Measurements from ENCODE around the gene SLC11A2.

The SLC11A2 gene

GRCh38 chr12:51025836-51026638, at the start of gene SLC11A2:
SLC11A2 (minus strand) TSS chr12:51026384; CDS start chr12:51010728, 15,656 bp downstream.
- DNase-seq (ENCODE audit: low read depth), result peak; percentile 82

- DNase-seq (ENCODE audit: low read depth), result no peak
These were observed 49.2 kb upstream of the SLC11A2 start for GRCh38 chr12:51075390-51075789.

DNA sequence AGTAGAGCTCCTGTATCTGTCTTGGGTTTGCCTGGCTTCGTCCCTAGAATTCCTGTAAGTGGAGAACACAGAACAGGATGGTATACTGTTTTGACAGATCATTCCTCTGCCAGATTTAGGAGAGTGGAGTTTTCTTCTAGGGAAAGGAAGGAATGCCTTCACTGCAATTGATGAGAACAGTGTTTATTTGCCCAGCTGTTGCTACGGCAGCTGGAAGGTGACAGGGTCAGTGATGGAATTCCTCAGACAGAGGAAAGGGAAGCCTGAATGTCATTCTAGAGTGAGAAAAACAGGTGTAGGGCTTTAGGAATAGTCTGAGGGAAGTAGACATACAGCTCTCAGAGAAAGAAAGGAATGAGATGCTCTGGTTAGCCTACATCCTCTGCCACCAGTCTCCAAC, 45.5 kb upstream of the SLC11A2 start:
- DNase-seq (ENCODE audit: low read depth), result no peak

DNA sequence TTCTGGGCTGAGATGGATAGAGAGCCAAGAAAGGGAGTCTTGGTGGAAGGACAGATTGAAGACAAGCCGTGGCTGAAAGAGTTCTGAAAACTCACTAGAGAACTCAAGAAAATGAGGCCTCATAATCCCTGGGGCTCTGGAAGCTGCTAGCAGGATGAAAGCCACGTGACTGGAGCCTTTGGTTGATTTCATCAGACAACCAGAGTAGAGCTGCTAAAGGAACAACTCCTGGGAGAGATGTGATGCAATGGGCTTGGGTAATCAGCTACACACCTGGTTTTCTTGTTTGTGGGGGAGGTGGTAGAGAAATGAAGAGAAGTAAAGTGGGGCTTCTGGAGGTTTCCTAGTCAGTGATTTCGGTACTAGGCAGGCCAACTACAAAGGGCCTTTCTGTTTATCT, 43.8 kb upstream of the SLC11A2 start:
- no peak for DNase-seq (ENCODE audit: low read depth)

- no peak for DNase-seq (ENCODE audit: low read depth)
These were observed 41.6 kb upstream of the SLC11A2 start for GRCh38 chr12:51067771-51068170.

GRCh38 chr12:51067229-51067628, 41.0 kb upstream of the SLC11A2 start:
- DNase-seq (ENCODE audit: low read depth), result no peak

GRCh38 chr12:51065530-51065929, 39.3 kb upstream of the SLC11A2 start:
- no peak for DNase-seq (ENCODE audit: low read depth)

GRCh38 chr12:51062631-51063397, 36.6 kb upstream of the SLC11A2 start:
- no peak for DNase-seq (ENCODE audit: low read depth)

DNA sequence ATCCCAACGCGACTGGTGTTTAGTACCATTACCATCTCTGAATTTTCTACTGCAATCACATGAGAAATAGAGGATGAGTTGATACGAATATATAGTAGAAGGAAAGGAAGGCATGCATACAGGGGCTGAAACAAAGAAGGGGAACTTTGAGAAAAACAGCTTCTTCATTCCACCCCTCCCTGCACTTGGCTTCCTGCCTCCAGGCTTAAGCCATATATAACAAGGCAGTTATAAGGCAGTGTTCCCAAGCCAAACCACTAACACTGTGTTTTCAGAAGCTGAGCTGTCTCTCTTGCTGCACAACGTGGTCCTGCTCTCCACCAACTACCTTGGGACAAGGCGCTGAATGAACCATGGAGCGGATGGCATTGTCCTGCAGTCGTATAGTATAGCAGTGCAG, 32.9 kb upstream of the SLC11A2 start:
- DNase-seq (ENCODE audit: low read depth), result no peak

DNA sequence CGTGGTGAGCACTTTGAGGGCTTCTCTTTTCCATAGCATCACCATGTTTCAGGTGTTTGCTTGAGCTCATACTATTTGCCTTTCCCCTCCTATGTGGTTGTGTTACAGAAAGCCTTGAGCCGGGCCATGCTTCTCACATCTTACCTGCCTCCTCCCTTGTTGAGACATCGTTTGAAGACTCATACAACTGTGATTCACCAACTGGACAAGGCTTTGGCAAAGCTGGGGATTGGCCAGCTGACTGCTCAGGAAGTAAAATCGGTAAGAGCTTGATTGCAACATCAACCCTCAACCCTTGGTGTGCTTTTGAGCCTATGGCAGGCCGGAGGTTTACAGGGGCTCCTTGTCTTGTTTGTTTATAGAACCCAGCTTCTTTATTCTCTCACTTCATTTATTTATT, 30.1 kb upstream of the SLC11A2 start:
- DNase-seq (ENCODE audit: low read depth), result no peak

DNA sequence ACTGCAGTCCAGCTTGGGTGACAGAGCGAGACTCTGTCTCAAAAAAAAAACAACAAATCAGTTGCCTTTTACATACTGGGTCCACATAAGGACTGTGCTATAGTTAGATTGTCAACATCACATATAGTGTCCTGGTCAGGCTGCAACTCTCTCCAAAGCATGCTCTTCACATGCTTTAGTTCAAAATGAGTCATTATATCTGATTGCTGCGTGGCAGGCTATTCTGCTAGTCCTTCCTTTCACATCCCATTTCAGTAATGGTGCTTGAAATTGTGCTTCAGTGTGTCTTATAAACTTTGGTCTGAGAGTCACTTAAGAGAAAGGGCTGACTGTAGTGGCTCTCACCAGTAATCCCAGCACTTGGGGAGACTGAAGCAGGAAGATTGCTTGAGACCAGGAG, 28.9 kb upstream of the SLC11A2 start:
- no peak for DNase-seq (ENCODE audit: low read depth)

DNA sequence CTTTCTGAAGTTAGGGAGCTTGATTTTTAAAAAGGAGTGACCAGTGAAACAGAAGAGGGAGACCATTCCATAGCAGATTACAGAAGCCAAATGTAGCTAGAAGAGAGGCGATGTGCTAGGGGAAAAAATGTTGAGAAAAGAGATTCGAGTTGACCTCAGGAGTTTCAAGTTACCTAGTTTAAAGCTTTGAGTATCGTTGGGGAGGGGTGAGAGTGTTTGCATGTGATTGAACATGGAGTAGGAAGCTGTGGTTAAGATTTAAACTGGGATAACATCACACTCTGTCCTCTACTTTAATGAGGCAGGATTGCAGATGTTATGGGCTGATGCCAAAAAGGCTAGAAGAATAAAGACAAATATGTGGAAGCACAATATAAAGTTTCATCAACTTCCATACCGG, 25.6 kb upstream of the SLC11A2 start:
- DNase-seq (ENCODE audit: low read depth), result no peak

- DNase-seq (ENCODE audit: low read depth), result no peak
These were observed 23.3 kb upstream of the SLC11A2 start for GRCh38 chr12:51049525-51049924.

GRCh38 chr12:51048661-51049251, 22.6 kb upstream of the SLC11A2 start:
- DNase-seq (ENCODE audit: low read depth), result no peak

DNA sequence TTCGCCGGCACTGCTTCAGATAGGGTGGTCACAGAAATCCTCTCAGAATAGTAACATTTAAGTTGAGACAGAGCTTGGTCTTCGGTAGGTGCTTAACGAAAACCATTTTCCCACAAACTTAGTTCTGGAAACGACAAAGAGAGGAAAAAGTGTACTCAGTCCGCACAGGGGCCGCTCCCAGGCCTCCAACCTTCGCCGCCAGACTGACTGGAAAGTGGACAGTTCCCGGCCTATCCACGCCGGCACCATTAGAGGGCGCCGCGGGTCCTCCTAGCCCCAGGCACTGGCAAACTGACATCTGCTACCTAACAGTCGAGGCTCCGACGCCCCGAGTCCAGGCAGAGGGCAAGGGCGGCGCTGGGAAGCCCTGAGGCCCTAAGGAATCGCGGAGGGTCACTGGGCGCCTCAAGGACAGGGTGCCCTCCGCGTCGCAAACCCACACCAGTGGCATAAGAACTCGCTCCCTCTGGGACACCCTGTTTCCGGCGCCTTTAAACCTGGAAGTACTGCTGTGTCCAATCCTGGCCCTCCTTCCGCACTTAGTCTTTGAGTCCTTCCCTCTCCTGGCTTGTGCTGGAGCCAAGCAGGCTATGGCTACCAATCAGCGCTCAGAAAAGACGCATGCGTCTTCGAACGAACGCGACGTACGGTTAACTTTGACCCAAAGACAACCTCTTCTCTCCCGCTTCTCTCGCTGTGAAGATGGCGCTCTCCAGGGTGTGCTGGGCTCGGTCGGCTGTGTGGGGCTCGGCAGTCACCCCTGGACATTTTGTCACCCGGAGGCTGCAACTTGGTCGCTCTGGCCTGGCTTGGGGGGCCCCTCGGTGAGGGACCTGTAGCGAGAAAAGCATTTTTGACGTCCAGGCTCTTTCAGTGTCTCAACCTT, 21.7 kb upstream of the SLC11A2 start, which contains the start of gene LETMD1:
TSS of gene LETMD1 (plus strand) at position 673 of the 886 bp plus-strand sequence. CDS start at position 703, 30 bp downstream.
- DNase-seq (ENCODE audit: low read depth), result peak; percentile 86

GRCh38 chr12:51036279-51036678, 10.1 kb upstream of the SLC11A2 start:
- no peak for DNase-seq (ENCODE audit: low read depth)

- DNase-seq (ENCODE audit: low read depth), result no peak
These were observed 7.4 kb upstream of the SLC11A2 start for GRCh38 chr12:51033457-51034089.

GRCh38 chr12:51033048-51033447, 6.9 kb upstream of the SLC11A2 start:
- DNase-seq (ENCODE audit: low read depth), result no peak

DNA sequence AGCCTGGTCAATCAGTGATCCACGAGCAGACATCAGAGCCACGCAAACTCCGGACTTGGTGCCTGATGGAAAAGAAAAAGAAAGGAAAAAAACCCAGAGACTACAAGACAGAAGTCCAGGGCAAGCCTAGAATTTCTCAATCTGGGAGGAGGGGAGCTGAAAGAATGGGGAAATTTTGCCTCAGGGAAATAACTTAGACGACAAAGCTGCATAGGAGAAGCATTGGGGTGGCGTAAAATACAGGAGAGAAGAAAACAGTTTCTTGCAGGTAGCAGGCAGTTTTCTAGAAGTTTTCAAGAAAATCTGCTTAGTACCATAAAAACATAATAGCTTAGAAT, 2.6 kb upstream of the SLC11A2 start:
- DNase-seq (ENCODE audit: low read depth), result no peak

DNA sequence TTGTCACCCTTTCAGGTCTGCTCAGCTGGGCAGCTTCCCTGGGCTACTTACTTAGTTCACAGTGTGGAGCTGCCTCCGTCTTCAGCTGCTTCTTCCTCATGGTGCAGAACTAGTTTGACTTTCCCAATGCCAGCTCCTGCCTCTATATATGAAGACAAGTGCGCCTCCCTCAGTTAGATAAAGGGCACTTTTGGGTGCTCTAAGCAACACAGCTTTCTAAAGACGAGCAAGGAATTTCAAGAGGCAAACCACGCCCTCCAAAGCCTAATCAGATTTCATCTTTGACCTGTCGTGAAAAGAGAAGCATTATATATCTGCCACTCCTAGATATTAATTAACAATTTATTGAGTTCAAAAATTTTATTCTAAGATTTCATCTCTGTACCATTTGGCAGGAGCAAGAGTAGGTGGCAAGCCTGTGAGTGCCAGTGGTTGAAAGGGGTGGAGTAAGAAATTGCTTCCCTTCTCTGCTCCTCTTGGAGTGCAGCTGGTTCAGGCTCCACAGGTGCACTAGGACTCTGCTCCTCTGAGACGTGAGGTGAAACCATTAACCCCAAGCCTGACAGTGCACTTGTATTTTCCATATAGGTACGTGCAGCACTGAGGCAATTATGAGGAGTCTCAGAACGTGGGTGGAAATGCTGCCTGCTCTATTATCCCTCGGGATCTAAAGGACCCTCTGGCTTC, 2.1 kb upstream of the SLC11A2 start:
- DNase-seq (ENCODE audit: low read depth), result no peak

GRCh38 chr12:51027342-51027835, 1.2 kb upstream of the SLC11A2 start:
- no peak for DNase-seq (ENCODE audit: low read depth)
